Fibroblast of skin of left quadriceps (primary cell): Measurements from ENCODE around the gene PIGK.
"Not testable (repeated sequence)": the region's sequence is repeated elsewhere in the genome, so short reads cannot be mapped to it uniquely, and the experiment has no call there.

Experiments
- DNase-seq, 2 experiments: peaks; one replicate each; pipeline ENCODE4 v3.0.0-alpha.2; 2013; ENCODE audit warnings: low read depth in 2 of 2

The PIGK gene

GRCh38 chr1:77193951-77194350 lies 25.3 kb downstream of the PIGK start:
- no peak for DNase-seq

DNA sequence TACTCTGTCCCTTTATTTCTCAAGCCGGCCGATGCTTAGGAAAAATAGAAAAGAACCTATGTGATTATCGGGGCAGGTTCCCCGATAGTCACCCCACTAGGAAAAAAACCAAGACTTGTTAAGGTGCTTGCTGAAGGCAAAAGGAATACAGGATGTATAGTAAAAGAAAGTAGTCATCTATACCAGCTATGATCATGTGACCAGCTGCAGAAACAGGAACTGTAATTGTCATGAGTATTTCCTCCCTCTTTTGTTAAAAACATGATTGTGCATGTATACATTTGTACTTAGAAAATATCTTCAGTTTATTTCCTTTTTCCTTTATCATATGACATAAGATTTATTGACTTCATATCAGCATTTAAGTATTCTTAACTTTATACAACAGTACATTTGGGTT lies 30.5 kb downstream of the PIGK start:
- no peak for DNase-seq

GRCh38 chr1:77186907-77187306 lies 32.3 kb downstream of the PIGK start:
- not testable (repeated sequence) for DNase-seq

DNA sequence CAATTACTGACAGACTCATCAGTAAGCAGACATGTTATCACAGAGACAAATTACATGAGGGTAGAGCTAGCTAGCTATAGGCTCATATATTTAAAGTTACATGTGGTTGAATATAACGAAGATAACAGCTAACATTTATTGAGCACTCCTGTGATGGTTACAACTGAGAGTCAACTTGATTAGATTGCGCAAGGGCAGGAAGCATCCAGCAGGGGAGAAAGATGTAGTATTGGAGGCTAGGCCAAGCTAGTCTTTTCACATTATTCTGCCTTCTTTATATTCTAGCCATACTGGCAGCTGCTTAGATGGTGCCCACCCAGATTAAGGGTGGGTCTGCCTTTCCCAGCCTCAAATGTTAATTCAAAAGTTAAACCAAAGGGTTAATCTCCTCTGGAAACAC lies 37.1 kb downstream of the PIGK start:
- no peak for DNase-seq

GRCh38 chr1:77179632-77180031 lies 39.6 kb downstream of the PIGK start:
- no peak for DNase-seq

GRCh38 chr1:77175230-77175844 lies 43.9 kb downstream of the PIGK start:
- DNase-seq = peak in 1 of 2 experiments; percentile 1

DNA sequence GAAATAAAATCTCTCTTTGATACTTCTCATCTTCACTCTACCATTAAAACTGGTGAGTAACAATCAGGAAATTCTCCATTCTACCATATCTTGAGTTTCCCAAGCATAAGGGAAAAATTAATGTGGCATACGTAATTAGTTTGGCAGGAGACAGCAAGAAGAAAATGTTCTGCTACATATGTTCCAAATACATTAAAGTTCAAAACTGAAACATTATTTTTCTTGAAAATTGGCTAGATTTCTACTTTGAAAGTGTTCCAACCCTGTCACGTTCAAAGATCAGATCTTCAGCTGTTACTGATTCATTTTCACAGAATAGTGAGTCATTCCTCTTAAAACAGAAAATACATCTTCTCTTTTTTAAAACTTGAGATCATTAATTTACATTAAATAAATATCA lies 48.5 kb downstream of the PIGK start:
- peak; percentile 85 to 88 for DNase-seq

- no peak for DNase-seq
Measured at GRCh38 chr1:77168358-77168757, 50.9 kb downstream of the PIGK start.

GRCh38 chr1:77164434-77164944 lies 54.7 kb downstream of the PIGK start:
- DNase-seq = no peak

- not testable (repeated sequence) for DNase-seq
Measured at GRCh38 chr1:77159706-77160105, 59.5 kb downstream of the PIGK start.

DNA sequence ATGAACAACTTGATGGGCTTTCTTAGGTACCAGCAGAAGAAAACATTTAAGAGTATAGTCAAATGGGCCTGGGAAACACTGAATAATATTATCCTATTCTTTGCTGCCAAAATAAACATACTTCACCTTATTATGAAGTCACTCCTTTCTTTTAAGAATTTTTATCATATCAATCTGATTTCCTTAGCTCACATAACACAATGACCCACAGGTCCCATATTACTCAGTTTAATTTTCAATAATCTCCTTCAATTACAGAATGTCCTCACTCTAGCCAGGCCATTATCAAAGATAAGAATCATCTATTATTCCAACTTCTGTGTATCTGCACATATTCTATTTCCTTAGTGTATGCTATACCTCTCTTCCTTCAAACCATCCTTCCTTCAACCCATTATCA lies 63.0 kb downstream of the PIGK start:
- DNase-seq = no peak

DNA sequence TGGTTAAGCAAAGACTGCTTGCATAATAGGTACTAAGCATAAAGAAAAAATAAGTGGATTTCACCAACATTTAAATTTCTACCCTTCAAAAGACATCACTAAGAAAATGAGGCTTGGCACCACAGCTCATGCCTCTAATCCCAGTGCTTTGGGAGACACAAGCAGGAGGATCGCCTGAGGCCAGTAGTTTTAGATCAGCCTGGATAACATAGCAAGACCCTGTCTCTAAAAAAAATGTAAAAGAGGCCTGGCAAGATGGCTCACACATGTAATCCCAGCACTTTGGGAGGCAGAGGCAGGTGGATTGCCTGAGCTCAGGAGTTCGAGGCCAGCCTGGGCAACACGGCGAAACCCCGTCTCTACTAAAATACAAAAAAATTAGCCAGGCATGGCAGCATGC lies 73.0 kb downstream of the PIGK start:
- DNase-seq = no peak

GRCh38 chr1:77143529-77144121 lies 75.6 kb downstream of the PIGK start:
- DNase-seq = no peak

- DNase-seq = no peak
Measured at GRCh38 chr1:77139389-77139788, 79.8 kb downstream of the PIGK start.

- no peak for DNase-seq
Measured at GRCh38 chr1:77134359-77134758, 84.9 kb downstream of the PIGK start.

DNA sequence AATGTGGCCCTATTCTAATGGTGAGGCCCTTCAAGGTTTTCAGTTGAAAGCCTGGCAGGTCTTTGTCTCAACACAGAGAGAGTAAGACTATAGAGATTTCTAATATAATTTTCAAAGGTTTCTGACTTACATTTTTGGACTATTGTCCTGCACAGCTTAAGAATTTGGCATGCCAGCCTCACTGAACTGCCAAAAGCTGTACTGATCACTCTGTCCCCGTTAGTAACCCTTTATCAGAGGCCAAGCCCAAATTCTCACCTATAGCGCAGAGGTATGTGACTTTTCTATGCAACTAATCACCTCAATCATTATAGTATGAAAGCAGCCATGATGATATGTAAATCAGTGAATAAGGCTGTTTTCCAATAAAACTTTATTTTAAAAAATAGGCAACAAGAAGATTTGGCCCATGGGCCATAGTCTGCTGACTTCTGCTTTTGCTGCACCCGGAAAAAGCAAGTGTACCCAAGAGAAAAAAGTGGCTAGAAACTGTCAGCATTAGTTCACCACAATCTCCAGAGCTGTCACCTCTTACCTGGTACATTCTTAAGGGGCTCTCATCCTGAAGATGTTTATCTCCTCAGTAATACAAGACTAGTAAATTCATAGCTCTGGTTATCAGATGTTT lies 85.4 kb downstream of the PIGK start:
- DNase-seq = no peak

GRCh38 chr1:77126307-77126706 lies 92.9 kb downstream of the PIGK start:
- DNase-seq = peak; percentile 43 to 55

DNA sequence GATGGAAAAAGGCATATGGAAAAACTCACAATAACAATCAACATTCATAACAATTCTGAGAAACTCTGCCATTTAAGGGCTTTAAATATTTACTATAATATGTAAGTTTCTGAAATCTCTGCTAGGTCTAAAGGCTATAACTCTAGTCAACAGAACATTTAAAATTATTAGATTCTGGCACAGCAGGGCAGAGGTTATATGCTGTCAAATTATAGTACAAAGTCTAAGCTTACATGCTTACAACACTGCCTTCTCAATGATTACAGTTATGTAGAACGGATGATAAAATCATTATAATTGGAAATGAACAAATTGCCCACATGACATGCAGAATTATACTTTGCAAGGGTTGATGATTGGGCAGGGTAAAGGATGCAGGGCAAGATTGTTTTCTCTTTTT lies 97.7 kb downstream of the PIGK start:
- DNase-seq = no peak

GRCh38 chr1:77120950-77121349 lies 98.3 kb downstream of the PIGK start:
- no peak for DNase-seq

- DNase-seq = no peak
Measured at GRCh38 chr1:77118712-77119111, 100.5 kb downstream of the PIGK start.

DNA sequence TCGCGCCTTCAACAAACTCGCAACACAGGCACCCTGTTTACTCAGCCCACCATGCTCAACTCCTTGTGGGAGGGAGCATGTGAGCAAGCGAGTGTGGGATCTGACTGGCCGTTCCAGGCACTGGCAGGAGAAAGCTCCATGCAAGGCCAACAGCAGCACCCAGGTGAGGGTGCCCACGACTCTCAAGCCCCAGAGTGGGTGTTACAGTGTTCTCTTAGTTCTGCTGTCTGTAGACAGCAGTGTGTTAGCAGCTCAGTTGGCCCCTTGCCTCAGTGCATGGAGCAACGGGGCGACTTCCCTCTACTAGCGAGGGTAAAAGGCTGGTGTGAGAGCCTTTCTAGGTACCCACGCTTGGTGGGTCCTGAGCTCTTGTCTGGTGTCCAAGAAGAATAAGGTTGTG lies 114.6 kb downstream of the PIGK start:
- DNase-seq = no peak

DNA sequence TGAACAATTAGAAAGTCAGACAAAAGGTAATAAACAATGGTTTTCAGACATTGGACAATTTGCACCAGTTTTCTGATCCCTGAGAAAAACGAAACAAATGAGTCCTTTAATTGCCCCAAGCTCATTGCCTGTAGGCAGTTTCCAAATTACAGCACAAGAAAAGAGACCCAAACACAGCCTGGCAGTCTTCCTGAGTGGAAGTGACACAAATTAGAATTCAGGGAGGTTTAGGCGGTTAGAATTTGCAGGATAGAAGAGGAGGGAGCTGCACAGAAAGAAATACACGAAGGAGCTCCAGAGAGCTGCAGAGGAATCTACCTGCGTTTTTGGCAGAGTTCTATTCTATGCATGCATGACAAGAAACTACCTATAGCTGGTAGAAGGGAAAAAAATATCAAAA lies 115.7 kb downstream of the PIGK start:
- no peak for DNase-seq

GRCh38 chr1:77100875-77101274 lies 118.4 kb downstream of the PIGK start:
- DNase-seq = peak; percentile 8 to 18
